GM18517 (cell line): ENCODE data around the gene MMRN1.
A peak's percentile ranks its signal among the peaks of the same experiment; 100 is the strongest.

Experiments used
- ATAC-seq: cut with Tn5 transposase; IDR thresholded peaks from one replicate; pipeline ENCODE4 v1.9.1; 2021; ENCODE audit warnings: mild to moderate bottlenecking, moderate library complexity; ENCODE audit not compliant: unreplicated experiment

MMRN1 gene

GRCh38 chr4:89906777-89907521 is 12.3 kb downstream of the MMRN1 start:
- ATAC-seq, result no peak

- no peak for ATAC-seq
These were observed 15.2 kb downstream of the MMRN1 start for GRCh38 chr4:89909889-89910288.

- no peak for ATAC-seq
These were observed 19.0 kb downstream of the MMRN1 start for GRCh38 chr4:89913623-89914022.

- ATAC-seq, result no peak
These were observed 20.2 kb downstream of the MMRN1 start for GRCh38 chr4:89914609-89915550.

- ATAC-seq, result no peak
These were observed 21.3 kb downstream of the MMRN1 start for GRCh38 chr4:89915937-89916336.

- ATAC-seq, result no peak
These were observed 28.3 kb downstream of the MMRN1 start for GRCh38 chr4:89922848-89923416.

- no peak for ATAC-seq
These were observed 34.2 kb downstream of the MMRN1 start for GRCh38 chr4:89928838-89929237.

- peak; percentile 80 for ATAC-seq
These were observed 34.9 kb downstream of the MMRN1 start for GRCh38 chr4:89929425-89930159.

- no peak for ATAC-seq
These were observed 44.9 kb downstream of the MMRN1 start for GRCh38 chr4:89939546-89939945.

GRCh38 chr4:89939994-89940393 is 45.3 kb downstream of the MMRN1 start:
- ATAC-seq, result no peak

- no peak for ATAC-seq
These were observed 48.2 kb downstream of the MMRN1 start for GRCh38 chr4:89942811-89943210.

- no peak for ATAC-seq
These were observed 55.2 kb downstream of the MMRN1 start for GRCh38 chr4:89949782-89950387.

- no peak for ATAC-seq
These were observed 57.8 kb downstream of the MMRN1 start for GRCh38 chr4:89952458-89952857.

- no peak for ATAC-seq
These were observed 60.4 kb downstream of the MMRN1 start for GRCh38 chr4:89954906-89955695.

GRCh38 chr4:89957046-89957926 is 62.6 kb downstream of the MMRN1 start:
- no peak for ATAC-seq

- no peak for ATAC-seq
These were observed 87.2 kb downstream of the MMRN1 start for GRCh38 chr4:89981789-89982334.

- ATAC-seq, result no peak
These were observed 93.6 kb downstream of the MMRN1 start for GRCh38 chr4:89988268-89988667.

GRCh38 chr4:89992744-89993143 is 98.1 kb downstream of the MMRN1 start:
- no peak for ATAC-seq
